ENCODE data around the gene LRP8.

Gene LRP8

DNA sequence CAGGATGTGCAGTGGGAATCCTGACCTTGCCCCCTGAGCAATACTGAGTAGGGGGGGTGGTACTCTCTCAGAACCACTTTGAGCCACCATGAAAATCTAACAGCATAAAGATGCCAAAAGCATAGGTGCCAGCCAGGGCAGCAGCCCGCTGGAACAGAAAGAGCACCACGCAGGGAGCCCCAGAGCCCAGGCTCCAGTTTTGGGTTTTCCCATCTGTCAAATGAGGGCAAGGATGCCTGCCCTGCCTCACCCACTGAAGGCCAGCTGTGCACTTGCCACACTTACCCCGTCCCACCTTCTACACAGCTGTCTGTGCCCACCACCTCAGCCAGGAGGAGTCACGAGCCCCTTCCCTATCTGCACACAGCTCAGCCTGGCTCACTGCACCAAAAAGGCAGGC, 20.8 kb downstream of the LRP8 start:
- in situ Hi-C loops (cut with MboI; ENCODE audit: low sequenced_read_pairs), result no loop called here

GRCh38 chr1:53306168-53306567, 21.7 kb downstream of the LRP8 start:
- in situ Hi-C loops (cut with MboI; ENCODE audit: low sequenced_read_pairs), result no loop called here

- in situ Hi-C loops (cut with MboI; ENCODE audit: low sequenced_read_pairs), result no loop called here
Observed at GRCh38 chr1:53305650-53306049, 22.2 kb downstream of the LRP8 start.

DNA sequence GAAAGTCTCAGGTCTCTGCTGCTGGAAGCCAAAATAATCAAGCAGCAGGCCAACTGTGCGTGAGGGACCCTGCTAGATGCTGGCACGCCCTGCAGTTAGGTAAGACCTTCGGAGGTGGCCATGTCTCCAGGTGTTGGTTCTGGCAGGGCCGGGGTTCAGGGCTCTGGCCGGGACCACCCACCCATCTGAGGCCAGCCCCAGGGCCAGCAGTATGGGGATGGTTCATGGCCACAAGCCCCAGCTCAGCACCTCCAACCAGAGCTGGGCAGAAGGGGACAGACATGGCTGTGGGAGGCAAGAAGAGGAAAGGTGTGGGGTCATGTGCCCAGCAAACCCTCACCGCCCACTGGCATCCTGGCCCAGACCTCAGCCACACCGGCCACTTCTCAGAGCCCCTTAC, 23.3 kb downstream of the LRP8 start:
- in situ Hi-C loops (cut with MboI; ENCODE audit: low sequenced_read_pairs), result no loop called here

DNA sequence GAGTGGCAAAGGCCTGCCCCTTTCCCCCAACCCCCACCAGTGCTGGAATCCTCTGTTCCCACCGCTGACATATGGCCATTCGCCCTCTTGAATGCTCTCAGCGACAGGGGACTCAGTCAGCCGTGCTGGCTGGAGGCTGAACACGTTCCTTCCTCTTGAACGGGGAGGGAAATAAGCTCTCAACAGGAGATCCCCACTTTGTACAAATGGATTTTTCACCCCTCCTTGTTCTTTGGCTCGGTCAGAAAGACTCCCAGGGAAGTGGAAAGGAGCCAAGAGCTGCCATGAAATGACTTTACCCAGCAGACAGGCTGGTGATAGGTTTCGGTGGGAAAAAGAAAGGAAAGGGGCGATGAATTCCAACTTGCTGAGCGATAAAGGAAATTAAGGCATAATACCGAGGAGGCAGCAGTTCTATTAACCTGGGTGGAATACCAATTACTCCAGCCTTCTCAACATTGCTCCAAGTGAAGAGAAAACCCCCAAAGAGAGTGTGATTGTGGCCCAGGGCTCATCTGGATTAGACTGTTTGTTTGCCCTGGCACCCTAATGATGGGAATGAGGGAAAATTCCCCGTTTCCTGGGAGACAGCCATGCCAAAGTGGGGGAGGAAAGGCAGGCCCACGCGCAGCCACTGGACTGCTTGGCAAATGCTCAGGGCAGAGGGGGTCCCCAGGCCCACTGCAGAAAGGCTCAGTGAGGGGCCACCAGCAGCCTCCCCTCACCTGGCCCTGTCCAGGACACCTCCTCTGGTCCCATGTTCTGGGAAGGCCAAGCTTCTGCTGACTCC, 23.9 kb downstream of the LRP8 start:
- in situ Hi-C loops (cut with MboI; ENCODE audit: low sequenced_read_pairs), result no loop called here

- in situ Hi-C loops (cut with MboI; ENCODE audit: low sequenced_read_pairs), result no loop called here
Observed at GRCh38 chr1:53303243-53303642, 24.6 kb downstream of the LRP8 start.

GRCh38 chr1:53299233-53299632, 28.6 kb downstream of the LRP8 start:
- in situ Hi-C loops (cut with MboI; ENCODE audit: low sequenced_read_pairs), result no loop called here

DNA sequence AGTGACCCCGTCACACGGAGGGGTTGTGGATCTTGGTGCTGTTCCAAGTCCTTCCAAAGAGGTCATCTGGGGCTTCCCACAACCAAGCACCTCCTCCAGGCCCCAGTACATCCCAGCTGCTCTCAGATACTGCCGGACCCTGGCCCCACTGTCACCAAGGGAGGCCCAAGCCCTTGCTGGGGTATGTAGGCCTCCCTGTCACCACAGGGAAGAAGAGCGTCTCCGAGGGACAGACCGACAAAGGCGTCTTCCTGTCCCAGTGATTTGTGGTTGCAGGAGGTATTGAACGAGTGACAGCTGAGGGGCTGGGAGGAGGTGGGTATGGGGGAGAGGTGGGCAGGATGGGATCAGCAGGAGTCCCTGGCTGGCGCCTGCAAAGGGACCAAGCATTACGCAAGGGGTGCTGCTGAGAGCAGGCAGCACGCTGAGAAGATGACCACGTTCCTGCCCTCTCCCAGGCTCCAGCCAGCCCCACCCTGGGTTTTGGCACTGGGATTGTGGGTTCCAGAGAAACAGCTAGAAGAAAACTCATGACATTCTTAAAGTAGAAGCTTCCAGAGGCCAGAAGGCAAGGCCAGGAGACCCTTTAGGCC, 29.7 kb downstream of the LRP8 start:
- in situ Hi-C loops (cut with MboI; ENCODE audit: low sequenced_read_pairs), result no loop called here

DNA sequence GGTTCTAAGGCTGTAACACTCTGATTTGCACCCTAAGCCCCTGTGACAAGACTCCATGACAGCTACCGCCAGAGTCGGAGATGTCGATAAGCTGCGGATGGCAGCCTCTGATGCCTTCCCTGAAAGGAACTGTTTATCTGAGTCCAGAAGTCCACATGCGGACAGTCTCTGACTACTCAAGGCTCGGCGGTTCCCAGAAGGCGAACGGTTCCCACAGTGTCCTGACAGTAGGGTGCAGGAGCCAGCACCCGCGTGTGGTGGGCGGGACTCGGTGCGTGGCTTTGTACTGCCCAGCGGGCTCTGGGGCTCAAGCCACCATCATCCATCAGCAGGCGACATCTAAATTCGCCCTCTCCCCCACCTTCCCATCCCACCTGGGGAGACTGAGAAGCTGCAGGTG, 30.7 kb downstream of the LRP8 start:
- in situ Hi-C loops (cut with MboI; ENCODE audit: low sequenced_read_pairs), result no loop called here

GRCh38 chr1:53296117-53296749, 31.6 kb downstream of the LRP8 start:
- in situ Hi-C loops (cut with MboI; ENCODE audit: low sequenced_read_pairs), result no loop called here

- in situ Hi-C loops (cut with MboI; ENCODE audit: low sequenced_read_pairs), result no loop called here
Observed at GRCh38 chr1:53295726-53296116, 32.1 kb downstream of the LRP8 start.

DNA sequence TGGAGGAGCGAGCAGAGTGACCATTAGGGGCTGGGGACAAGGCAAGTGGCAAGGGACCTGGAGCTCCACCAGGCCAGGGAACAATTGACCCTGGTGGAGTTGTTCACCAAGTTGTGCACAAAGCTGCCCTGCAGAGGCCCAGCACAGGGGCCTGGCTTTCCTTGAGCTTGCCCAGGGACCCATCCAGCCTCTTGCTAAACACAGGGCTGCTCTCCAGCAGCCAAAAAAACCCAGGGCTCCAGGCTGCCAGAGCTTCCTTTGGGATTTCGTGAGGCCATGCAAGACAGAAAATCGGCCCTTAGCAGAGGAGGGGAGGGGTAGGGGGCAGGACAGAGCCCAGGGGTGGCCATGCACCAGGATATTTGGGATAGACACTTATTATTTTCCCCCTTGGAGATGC, 32.6 kb downstream of the LRP8 start:
- in situ Hi-C loops (cut with MboI; ENCODE audit: low sequenced_read_pairs), result no loop called here

DNA sequence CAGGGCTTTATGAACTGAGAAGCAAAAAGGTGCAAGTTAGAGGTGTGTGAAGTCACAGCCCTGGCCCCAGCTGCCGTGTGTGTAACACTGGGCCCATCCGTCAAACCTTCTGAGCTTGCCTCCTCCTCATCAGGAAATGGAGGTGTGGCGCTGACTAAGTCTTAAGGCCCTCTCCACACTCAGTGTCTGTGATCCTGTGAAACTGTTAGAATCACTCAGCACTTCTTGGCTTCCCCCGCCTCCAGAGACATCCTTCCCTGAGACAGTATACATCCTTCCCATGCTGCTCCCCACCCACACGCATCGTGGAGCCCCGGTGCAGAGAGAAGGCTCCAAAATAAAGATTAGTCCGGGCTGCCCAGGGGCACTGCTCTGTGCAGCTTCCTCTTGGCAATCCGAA, 33.3 kb downstream of the LRP8 start:
- in situ Hi-C loops (cut with MboI; ENCODE audit: low sequenced_read_pairs), result no loop called here

GRCh38 chr1:53294061-53294460, 33.8 kb downstream of the LRP8 start:
- in situ Hi-C loops (cut with MboI; ENCODE audit: low sequenced_read_pairs), result no loop called here

GRCh38 chr1:53293123-53293522, 34.7 kb downstream of the LRP8 start:
- in situ Hi-C loops (cut with MboI; ENCODE audit: low sequenced_read_pairs), result no loop called here

DNA sequence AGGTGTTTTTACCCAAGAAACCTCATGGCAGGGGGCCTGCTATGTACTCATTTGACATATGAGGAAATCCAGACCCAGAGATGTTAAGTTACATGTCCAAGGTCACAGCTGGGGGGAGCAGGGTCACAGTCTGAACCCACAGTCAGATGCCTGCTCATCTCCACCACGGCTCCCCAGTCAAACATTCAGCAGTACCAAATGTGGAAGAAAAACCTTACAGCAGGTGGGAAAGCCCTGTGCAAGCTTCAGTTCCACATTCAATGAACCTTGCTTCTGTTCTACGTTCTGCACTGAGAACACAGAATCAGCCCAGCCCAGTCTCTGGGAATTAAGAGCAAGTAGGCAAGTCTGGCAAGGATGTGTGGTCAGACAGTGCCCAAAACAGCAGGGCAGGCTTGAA, 35.2 kb downstream of the LRP8 start:
- in situ Hi-C loops (cut with MboI; ENCODE audit: low sequenced_read_pairs), result no loop called here

- in situ Hi-C loops (cut with MboI; ENCODE audit: low sequenced_read_pairs), result no loop called here
Observed at GRCh38 chr1:53291574-53291973, 36.3 kb downstream of the LRP8 start.

- in situ Hi-C loops (cut with MboI; ENCODE audit: low sequenced_read_pairs), result no loop called here
Observed at GRCh38 chr1:53288790-53289429, 39.0 kb downstream of the LRP8 start.

- in situ Hi-C loops (cut with MboI; ENCODE audit: low sequenced_read_pairs), result no loop called here
Observed at GRCh38 chr1:53288002-53288789, 39.7 kb downstream of the LRP8 start.

DNA sequence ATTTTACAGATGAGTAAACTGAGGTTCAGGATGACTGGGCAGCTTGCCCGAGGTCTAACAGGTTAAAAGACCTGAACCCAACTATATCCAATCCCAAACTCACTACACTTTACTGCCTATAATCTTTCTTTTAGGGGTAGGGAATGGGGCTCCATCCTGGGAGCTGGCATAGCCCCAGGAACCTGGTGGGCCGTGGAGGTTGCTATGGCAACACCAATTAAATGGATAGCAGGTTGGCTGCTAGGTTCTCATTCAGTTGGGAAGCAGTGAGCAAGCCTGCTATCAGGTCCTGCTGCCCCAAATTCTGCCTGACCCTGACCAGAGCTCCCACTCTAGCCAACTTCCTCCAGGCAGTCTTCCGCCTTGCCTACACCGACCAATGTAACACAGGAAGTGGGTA, 40.9 kb downstream of the LRP8 start:
- in situ Hi-C loops (cut with MboI; ENCODE audit: low sequenced_read_pairs), result no loop called here

Measured in HL-60/S4 treated with retinoic acid at 250 ng/mL for 4 days and 3 days (cell line).